ENCODE measurements around the gene IQGAP2. TPM values are rescaled to one million over a fixed set of nuclear protein-coding genes. Genes with fewer than 3 reads are reported as not detected.

IQGAP2 gene
- total RNA-seq, 1 donor from 2014 or later: 14.2 TPM

GRCh38 chr5:76606701-76607100 lies 203.6 kb downstream of the IQGAP2 start:
- no peak overlapping the region for H3K4me3 Mint-ChIP-seq
- no peaks in the 10 kb centered on the region for H3K27me3 Mint-ChIP-seq (ENCODE audit: low read depth)
- peaks cover 10% of the 10 kb centered on the region for H3K4me1 Mint-ChIP-seq
- H3K27ac Mint-ChIP-seq (ENCODE audit: unreplicated experiment): no peak overlapping the region
- H3K36me3 Mint-ChIP-seq (ENCODE audit: low read depth): peaks cover 2% of the 10 kb centered on the region
- TF ChIP-seq, protein P1, sequence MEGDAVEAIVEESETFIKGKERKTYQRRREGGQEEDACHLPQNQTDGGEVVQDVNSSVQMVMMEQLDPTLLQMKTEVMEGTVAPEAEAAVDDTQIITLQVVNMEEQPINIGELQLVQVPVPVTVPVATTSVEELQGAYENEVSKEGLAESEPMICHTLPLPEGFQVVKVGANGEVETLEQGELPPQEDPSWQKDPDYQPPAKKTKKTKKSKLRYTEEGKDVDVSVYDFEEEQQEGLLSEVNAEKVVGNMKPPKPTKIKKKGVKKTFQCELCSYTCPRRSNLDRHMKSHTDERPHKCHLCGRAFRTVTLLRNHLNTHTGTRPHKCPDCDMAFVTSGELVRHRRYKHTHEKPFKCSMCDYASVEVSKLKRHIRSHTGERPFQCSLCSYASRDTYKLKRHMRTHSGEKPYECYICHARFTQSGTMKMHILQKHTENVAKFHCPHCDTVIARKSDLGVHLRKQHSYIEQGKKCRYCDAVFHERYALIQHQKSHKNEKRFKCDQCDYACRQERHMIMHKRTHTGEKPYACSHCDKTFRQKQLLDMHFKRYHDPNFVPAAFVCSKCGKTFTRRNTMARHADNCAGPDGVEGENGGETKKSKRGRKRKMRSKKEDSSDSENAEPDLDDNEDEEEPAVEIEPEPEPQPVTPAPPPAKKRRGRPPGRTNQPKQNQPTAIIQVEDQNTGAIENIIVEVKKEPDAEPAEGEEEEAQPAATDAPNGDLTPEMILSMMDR (conservative IDR thresholded peaks at IDR 0.05): no peak
- no peak for DNase-seq (ENCODE audit: low read depth, low spot score)
- no peaks in the 10 kb centered on the region for H3K9me3 Mint-ChIP-seq

- no peaks in the 10 kb centered on the region for H3K9me3 Mint-ChIP-seq
- DNase-seq (ENCODE audit: low read depth, low spot score): no peak
- H3K27ac Mint-ChIP-seq (ENCODE audit: unreplicated experiment): no peak overlapping the region
- TF ChIP-seq, protein P1 (conservative IDR thresholded peaks at IDR 0.05): no peak
- H3K4me3 Mint-ChIP-seq: no peak overlapping the region
- H3K4me1 Mint-ChIP-seq: peaks cover 10% of the 10 kb centered on the region
- H3K27me3 Mint-ChIP-seq (ENCODE audit: low read depth): no peaks in the 10 kb centered on the region
- H3K36me3 Mint-ChIP-seq (ENCODE audit: low read depth): peaks cover 2% of the 10 kb centered on the region
These were observed 204.3 kb downstream of the IQGAP2 start for GRCh38 chr5:76607353-76607871.

DNA sequence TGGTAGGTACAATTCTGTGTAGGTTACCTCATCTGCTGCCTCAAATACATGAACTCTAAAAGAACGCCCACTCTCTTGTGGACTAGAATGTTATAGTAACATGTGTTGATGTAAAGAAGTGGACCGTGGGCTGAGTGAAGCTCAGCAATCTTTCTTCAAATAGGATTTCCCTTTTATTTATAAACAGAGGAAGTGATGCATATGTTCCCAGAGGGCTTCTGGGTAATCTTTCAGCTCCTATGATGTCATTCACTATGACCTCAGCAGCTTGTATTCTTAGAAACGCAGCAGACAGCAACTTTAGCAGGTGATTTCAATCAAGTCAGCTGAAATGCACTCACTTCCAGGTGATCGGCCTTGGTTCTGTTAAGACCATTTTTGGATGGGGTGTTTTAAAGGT lies 205.7 kb downstream of the IQGAP2 start:
- no peak overlapping the region for H3K27ac Mint-ChIP-seq (ENCODE audit: unreplicated experiment)
- no peak overlapping the region for H3K4me3 Mint-ChIP-seq
- no peaks in the 10 kb centered on the region for H3K9me3 Mint-ChIP-seq
- peaks cover 10% of the 10 kb centered on the region for H3K4me1 Mint-ChIP-seq
- TF ChIP-seq, protein P1 (conservative IDR thresholded peaks at IDR 0.05): no peak
- peaks cover 2% of the 10 kb centered on the region for H3K36me3 Mint-ChIP-seq (ENCODE audit: low read depth)
- H3K27me3 Mint-ChIP-seq (ENCODE audit: low read depth): no peaks in the 10 kb centered on the region
- no peak for DNase-seq (ENCODE audit: low read depth, low spot score)

DNA sequence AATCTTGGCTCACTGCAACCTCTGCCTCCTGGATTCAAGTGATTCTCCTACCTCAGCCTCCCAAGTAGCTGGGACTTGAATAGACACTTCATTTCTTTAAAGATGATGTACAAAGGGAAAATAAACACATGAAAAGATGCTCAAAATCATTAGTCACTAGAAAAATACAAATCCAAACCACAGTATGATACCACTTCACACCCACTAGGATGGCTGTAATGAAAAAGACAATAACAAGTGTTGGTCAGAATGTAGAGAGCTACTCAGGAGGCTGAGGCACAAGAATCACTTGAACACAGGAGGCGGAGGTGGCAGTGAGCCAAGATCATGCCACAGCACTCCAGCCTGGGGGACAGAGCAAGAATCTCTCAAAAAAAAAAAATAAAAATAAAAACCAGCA lies 207.1 kb downstream of the IQGAP2 start:
- Mint-ChIP-seq H3K4me3 (no peak overlapping the region), H3K27me3 (ENCODE audit: low read depth) (no peaks in the 10 kb centered on the region), H3K9me3 (no peaks in the 10 kb centered on the region)

GRCh38 chr5:76612942-76613341 lies 209.9 kb downstream of the IQGAP2 start:
- Mint-ChIP-seq H3K27ac (ENCODE audit: unreplicated experiment) (no peak overlapping the region), H3K4me1 (peaks cover 1% of the 10 kb centered on the region), H3K9me3 (no peaks in the 10 kb centered on the region), H3K4me3 (no peak overlapping the region), H3K27me3 (ENCODE audit: low read depth) (no peaks in the 10 kb centered on the region), H3K36me3 (ENCODE audit: low read depth) (no peaks in the 10 kb centered on the region)
- TF ChIP-seq, protein P1 (conservative IDR thresholded peaks at IDR 0.05): no peak
- DNase-seq (ENCODE audit: low read depth, low spot score): no peak

More for the DNA sequence above, 207.1 kb downstream of the IQGAP2 start:
- TF ChIP-seq, protein P1 (conservative IDR thresholded peaks at IDR 0.05): no peak
- Mint-ChIP-seq H3K4me1 (peaks cover 10% of the 10 kb centered on the region), H3K36me3 (ENCODE audit: low read depth) (no peaks in the 10 kb centered on the region), H3K27ac (ENCODE audit: unreplicated experiment) (no peak overlapping the region)
- DNase-seq (ENCODE audit: low read depth, low spot score): no peak

Measured in neural crest cell (in vitro differentiated cells).